MM.1S (cell line): ENCODE results near the gene KIAA0040.

Experiments
- DNase-seq: peaks from one replicate; pipeline ENCODE4 v3.0.0-alpha.2; 2015
- H2AFZ ChIP-seq: fragments of 300-600 bp; sonication (generic); 2 replicates; pipeline ENCODE4 v1.6.0; 2016; ENCODE audit warnings: antibody characterized with exemption, low read length
- H3F3A ChIP-seq: fragments of 300-600 bp; sonication (generic); 2 replicates; pipeline ENCODE4 v1.6.1; 2016; ENCODE audit warnings: mild to moderate bottlenecking, antibody characterized with exemption, low read length, moderate library complexity, mixed read lengths; ENCODE audit not compliant: insufficient read depth
- H3K27ac ChIP-seq: fragments of 300-600 bp; sonication (generic); 2 replicates; pipeline ENCODE4 v1.5.1; 2016; ENCODE audit warnings: mild to moderate bottlenecking, low read length
- H3K27me3 ChIP-seq: fragments of 300-600 bp; sonication (generic); replicated peaks from 2 replicates; pipeline ENCODE4 v1.6.0; 2016; ENCODE audit warnings: low read length; ENCODE audit not compliant: insufficient read depth
- H3K36me3 ChIP-seq: fragments of 300-600 bp; sonication (generic); replicated peaks from 2 replicates; pipeline ENCODE4 v1.6.1; 2016; ENCODE audit warnings: mild to moderate bottlenecking, low read length, mixed read lengths; ENCODE audit not compliant: insufficient read depth
- H3K4me1 ChIP-seq: fragments of 300-600 bp; sonication (generic); 2 replicates; pipeline ENCODE4 v1.6.1; 2016; ENCODE audit warnings: low read length, mixed read lengths
- H3K4me2 ChIP-seq: fragments of 300-600 bp; sonication (generic); 2 replicates; pipeline ENCODE4 v1.6.0; 2016; ENCODE audit warnings: low read depth, low read length
- H3K4me3 ChIP-seq: fragments of 300-600 bp; sonication (generic); 2 replicates; pipeline ENCODE4 v1.5.1; 2016; ENCODE audit warnings: low read length, mixed read lengths
- H3K79me2 ChIP-seq: fragments of 300-600 bp; sonication (generic); 2 replicates; pipeline ENCODE4 v1.6.1; 2016; ENCODE audit warnings: mixed run types, low read length, mixed read lengths
- H3K9ac ChIP-seq: fragments of 300-600 bp; sonication (generic); 2 replicates; pipeline ENCODE4 v1.6.1; 2016; ENCODE audit warnings: low read length, mixed read lengths
- H3K9me2 ChIP-seq: fragments of 300-600 bp; sonication (generic); replicated peaks from 2 replicates; pipeline ENCODE4 v1.6.1; 2016; ENCODE audit warnings: mild to moderate bottlenecking, low read length, mixed read lengths; ENCODE audit not compliant: insufficient read depth
- H3K9me3 ChIP-seq: fragments of 300-600 bp; sonication (generic); replicated peaks from 2 replicates; pipeline ENCODE4 v1.6.1; 2016; ENCODE audit warnings: mild to moderate bottlenecking, low read length, mixed read lengths; ENCODE audit not compliant: insufficient read depth
- H4K20me1 ChIP-seq: fragments of 300-600 bp; sonication (generic); 2 replicates; pipeline ENCODE4 v1.6.1; 2016; ENCODE audit warnings: mild to moderate bottlenecking, low read length, moderate library complexity, mixed read lengths; ENCODE audit not compliant: insufficient read depth
- EZH2 ChIP-seq: fragments of 300-600 bp; sonication (generic); optimal IDR thresholded peaks from 2 replicates; pipeline ENCODE3; 2017; ENCODE audit warnings: low read depth, mild to moderate bottlenecking, antibody characterized with exemption, low read length, mixed read lengths
- EZH2phosphoT487 ChIP-seq: fragments of 300-600 bp; sonication (generic); IDR thresholded peaks from 2 replicates; pipeline ENCODE4 v1.6.1; 2018; ENCODE audit warnings: antibody characterized with exemption, low read length
- TF ChIP-seq, protein P1 (sequence below): fragments of 300-600 bp; sonication (generic); IDR thresholded peaks from 2 replicates; pipeline ENCODE4 v1.5.1; 2016; ENCODE audit warnings: antibody characterized with exemption, low read length, mixed read lengths

Gene KIAA0040

DNA sequence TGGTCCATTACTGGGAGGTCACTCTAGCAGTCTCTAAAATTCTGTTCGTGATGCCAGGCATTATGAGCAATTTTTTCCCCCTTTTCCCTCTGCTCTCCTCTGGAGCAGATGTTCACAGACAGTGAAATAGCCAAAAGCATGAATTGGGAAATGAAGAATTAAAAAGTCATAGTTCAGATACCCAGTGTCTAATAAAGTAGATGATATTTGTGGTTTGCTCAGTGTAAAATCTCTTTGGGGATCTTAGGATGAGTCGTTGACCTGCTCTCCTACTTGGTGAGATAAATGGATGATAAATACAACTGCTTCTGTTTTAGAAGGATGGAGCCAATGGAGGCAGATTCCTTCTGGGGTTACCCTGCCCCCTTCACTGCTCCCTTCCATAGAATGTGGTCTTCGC, 56.3 kb downstream of the KIAA0040 start:
- Histone ChIP-seq H3K4me2 (no peak overlapping the region), H3K9ac (no peak overlapping the region), H3K79me2 (no peaks in the 10 kb centered on the region), H3K27ac (no peak overlapping the region), H3K9me3 (no peaks in the 10 kb centered on the region), H3K9me2 (no peaks in the 10 kb centered on the region), H3K4me3 (no peak overlapping the region), H2AFZ (no peak overlapping the region), H3F3A (peaks cover 2% of the 10 kb centered on the region; the same call in 1 of the 2 replicates), H3K27me3 (no peaks in the 10 kb centered on the region), H4K20me1 (no peaks in the 10 kb centered on the region), H3K4me1 (peaks cover 6% of the 10 kb centered on the region), H3K36me3 (no peaks in the 10 kb centered on the region)
- no peak for DNase-seq
- TF ChIP-seq EZH2phosphoT487 (no peak), EZH2 (no peak)
- TF ChIP-seq, protein P1, sequence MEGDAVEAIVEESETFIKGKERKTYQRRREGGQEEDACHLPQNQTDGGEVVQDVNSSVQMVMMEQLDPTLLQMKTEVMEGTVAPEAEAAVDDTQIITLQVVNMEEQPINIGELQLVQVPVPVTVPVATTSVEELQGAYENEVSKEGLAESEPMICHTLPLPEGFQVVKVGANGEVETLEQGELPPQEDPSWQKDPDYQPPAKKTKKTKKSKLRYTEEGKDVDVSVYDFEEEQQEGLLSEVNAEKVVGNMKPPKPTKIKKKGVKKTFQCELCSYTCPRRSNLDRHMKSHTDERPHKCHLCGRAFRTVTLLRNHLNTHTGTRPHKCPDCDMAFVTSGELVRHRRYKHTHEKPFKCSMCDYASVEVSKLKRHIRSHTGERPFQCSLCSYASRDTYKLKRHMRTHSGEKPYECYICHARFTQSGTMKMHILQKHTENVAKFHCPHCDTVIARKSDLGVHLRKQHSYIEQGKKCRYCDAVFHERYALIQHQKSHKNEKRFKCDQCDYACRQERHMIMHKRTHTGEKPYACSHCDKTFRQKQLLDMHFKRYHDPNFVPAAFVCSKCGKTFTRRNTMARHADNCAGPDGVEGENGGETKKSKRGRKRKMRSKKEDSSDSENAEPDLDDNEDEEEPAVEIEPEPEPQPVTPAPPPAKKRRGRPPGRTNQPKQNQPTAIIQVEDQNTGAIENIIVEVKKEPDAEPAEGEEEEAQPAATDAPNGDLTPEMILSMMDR = no peak

DNA sequence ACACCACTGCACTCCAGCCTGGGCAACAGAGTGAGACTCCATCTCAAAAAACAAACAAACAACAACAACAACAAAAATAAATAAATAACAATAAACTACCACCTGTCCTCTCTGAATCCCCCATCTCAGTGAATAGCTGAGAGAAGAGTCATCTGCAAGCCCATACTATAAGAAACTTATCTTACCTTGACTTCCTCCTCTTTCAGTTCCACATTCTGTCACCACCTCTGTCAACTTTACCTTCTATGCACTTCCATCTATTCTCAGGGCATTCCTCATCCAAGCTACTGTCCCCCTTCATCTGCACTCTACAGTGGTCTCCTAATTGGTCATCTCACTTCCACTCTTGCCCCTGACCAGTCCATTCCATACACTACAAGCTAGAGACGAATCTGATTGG, 58.1 kb downstream of the KIAA0040 start:
- no peak for DNase-seq
- Histone ChIP-seq H3K9me2 (no peaks in the 10 kb centered on the region), H3K4me3 (no peak overlapping the region), H3K9ac (no peak overlapping the region), H3F3A (no peaks in the 10 kb centered on the region), H3K4me2 (no peak overlapping the region), H3K27ac (no peak overlapping the region), H3K9me3 (no peaks in the 10 kb centered on the region), H3K79me2 (no peaks in the 10 kb centered on the region), H2AFZ (no peak overlapping the region), H3K36me3 (no peaks in the 10 kb centered on the region), H3K27me3 (no peaks in the 10 kb centered on the region), H4K20me1 (no peaks in the 10 kb centered on the region), H3K4me1 (no peaks in the 10 kb centered on the region)
- TF ChIP-seq EZH2 (no peak), EZH2phosphoT487 (no peak)
- TF ChIP-seq, protein P1 = no peak

DNA sequence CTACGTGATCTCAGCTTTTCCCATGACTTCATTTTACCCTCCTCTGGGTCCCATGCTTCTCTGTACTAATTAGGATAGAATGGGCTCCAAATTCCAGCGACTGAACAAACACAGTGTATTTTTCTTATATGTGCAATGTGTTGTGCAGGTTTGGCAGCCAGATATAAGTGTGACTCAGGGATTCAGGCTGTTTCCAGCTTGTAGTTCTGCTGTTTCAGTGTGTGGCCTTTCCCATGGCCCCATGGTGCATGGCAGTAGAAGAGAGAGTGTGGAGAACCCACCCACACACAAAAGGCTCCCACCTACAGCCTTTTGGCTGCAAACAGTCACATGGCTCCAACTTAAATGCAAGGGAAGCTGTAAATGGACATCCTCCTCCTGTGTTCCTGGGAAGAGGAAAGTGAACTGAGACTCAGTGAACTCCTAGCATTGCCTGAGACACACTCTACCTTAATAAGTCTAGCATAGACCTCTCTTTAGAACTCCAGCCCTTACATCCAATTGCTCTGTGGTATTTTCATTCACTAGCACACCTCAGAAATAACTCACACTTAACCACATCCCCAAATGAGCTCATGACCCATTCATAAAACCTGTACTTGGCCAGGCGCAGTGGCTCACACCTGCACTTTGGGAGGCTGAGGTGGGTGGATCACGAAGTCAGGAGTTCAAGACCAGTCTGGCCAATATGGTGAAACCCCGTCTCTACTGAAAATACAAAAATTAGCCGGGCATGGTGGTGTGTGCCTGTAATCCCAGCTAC, 58.7 kb downstream of the KIAA0040 start:
- no peak overlapping the region for H2AFZ ChIP-seq
- H3K79me2 ChIP-seq = no peaks in the 10 kb centered on the region
- no peaks in the 10 kb centered on the region for H3K27me3 ChIP-seq
- H3K27ac ChIP-seq = no peak overlapping the region
- no peaks in the 10 kb centered on the region for H3K4me1 ChIP-seq
- H3K4me3 ChIP-seq = no peak overlapping the region
- DNase-seq = no peak
- H3K9me2 ChIP-seq = no peaks in the 10 kb centered on the region
- no peaks in the 10 kb centered on the region for H4K20me1 ChIP-seq
- H3K9me3 ChIP-seq = no peaks in the 10 kb centered on the region
- no peak overlapping the region for H3K4me2 ChIP-seq
- no peak overlapping the region for H3K9ac ChIP-seq
- no peaks in the 10 kb centered on the region for H3F3A ChIP-seq
- TF ChIP-seq EZH2phosphoT487 (no peak), EZH2 (no peak)
- TF ChIP-seq, protein P1 = no peak
- H3K36me3 ChIP-seq = no peaks in the 10 kb centered on the region
